ENCODE measurements around the gene ARHGAP29.

The ARHGAP29 gene, protein sequence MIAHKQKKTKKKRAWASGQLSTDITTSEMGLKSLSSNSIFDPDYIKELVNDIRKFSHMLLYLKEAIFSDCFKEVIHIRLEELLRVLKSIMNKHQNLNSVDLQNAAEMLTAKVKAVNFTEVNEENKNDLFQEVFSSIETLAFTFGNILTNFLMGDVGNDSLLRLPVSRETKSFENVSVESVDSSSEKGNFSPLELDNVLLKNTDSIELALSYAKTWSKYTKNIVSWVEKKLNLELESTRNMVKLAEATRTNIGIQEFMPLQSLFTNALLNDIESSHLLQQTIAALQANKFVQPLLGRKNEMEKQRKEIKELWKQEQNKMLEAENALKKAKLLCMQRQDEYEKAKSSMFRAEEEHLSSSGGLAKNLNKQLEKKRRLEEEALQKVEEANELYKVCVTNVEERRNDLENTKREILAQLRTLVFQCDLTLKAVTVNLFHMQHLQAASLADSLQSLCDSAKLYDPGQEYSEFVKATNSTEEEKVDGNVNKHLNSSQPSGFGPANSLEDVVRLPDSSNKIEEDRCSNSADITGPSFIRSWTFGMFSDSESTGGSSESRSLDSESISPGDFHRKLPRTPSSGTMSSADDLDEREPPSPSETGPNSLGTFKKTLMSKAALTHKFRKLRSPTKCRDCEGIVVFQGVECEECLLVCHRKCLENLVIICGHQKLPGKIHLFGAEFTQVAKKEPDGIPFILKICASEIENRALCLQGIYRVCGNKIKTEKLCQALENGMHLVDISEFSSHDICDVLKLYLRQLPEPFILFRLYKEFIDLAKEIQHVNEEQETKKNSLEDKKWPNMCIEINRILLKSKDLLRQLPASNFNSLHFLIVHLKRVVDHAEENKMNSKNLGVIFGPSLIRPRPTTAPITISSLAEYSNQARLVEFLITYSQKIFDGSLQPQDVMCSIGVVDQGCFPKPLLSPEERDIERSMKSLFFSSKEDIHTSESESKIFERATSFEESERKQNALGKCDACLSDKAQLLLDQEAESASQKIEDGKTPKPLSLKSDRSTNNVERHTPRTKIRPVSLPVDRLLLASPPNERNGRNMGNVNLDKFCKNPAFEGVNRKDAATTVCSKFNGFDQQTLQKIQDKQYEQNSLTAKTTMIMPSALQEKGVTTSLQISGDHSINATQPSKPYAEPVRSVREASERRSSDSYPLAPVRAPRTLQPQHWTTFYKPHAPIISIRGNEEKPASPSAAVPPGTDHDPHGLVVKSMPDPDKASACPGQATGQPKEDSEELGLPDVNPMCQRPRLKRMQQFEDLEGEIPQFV

DNA sequence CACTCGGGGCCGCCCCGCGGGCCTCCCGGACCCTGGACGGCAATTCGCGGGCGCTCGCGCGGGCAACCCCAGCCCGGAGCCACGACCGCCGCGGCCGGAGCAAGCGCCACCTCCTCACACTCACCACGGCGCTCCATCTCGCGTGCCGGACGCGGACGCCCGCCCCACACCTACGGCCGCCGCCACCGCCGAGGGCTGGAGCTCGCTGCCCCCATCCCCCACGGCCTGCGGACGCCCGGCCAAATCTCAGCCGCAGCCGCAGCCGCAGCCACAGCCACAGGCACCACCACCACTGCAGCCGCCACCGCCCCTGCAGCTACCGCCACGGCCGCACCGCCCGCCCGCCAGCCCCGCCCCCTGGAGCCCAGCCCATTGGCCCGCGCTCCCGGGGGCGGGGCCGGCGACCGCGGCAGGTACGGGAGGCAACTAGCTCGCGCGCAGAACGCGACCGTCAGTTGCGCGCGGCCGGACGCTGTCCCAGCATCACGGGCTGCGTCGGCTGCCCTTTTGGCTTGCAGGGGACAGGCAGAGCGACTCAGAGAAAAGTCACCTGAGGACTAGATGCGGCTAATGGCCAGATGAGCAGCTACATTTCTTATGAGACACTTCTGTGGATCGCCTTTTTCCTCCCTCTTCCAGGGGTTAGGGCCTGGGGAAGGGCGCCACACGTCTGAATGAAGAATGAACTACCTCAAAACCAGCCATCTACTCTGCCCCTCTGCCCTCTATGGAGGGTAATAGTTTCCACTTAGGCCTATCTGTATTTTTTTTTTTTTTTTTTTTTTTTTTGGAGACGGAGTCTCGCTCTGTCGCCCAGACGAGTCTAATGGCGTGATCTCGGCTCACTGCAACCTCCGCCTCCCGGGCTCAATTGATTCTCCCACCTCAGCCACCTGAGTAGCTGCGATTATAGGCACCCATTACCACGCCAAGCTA is at the start of gene ARHGAP29:
Gene ARHGAP29 (minus strand): TSS at position 294 of the 936 bp plus-strand sequence. CDS start 5,973 bp downstream, outside the sequence.
- peak; percentile 94 for DNase-seq (ENCODE audit: low spot score)

DNA sequence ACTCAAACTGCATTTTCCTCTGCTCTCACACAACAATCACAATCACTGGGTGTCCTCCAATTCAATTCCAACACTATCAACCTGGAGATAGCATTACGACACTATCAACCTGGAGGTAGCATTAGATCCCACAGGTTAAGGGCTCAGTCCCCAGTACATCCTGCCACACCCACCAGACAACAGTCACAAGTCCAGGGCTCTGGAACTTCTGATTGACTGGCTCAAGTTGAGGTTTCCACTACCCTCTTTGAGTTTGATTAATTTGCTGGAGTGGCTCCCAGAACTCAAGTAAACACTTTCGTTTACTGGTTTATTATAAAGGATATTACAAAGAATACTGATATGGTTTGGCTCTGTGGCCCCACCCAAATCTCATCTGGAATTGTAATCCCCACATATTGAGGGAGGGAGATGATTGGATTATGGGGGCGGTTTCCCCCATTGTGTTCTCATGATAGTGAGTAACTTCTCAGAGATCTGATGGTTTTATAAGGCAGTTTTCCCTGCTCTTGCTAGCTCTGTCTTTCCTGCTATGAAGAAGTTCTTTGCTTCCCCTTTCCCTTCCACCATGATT is 49.6 kb upstream of the ARHGAP29 start:
- no peak for DNase-seq (ENCODE audit: low spot score)

DNA sequence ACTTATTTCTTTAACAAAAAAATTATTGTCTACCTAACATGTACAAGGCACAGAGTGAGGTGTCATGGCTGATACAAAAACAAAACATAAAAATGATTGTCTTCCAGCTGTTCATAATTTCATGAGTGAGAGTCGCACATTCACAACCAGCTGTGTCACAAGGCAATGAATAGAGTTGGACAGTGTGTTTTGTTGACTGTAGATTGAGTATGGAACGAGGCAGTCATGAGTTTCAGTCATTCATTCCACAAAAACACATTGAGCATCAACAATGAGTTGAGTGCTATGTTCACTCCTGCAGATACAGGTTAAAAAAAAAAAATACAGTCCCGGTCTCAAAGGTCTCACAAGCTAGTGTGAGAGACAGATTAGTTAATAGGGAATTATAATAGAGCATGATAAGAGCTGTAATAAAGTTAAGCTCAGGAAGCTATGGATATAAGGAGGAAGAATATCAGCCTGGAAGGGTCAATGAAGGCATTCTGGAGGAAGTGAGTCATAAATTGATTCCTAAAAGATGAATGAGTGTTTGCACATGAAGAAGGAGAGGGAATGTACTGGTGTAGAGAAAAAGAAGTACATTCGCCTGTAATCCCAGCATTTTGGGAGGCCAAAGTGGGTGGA is 47.8 kb upstream of the ARHGAP29 start:
- peak; percentile 66 for DNase-seq (ENCODE audit: low spot score)

DNA sequence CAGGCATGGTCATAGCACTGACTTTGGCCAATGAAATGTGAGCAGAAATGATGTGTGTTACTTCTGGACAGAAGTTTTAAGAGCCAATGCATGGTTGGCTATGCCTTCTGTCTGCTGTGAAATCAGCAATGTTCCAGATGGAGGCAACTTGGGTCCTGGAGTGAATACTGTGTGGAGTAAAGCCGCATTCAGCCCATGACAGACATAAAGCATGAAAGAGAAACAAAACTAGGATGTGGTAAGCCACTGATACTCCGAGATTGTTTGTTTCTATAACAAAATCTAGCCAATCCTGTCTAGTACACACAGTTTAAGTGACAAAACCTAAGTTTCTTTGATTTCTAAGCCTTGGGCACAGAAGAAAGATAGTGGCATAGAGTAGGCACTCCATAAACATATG is 47.1 kb upstream of the ARHGAP29 start:
- no peak for DNase-seq (ENCODE audit: low spot score)

DNA sequence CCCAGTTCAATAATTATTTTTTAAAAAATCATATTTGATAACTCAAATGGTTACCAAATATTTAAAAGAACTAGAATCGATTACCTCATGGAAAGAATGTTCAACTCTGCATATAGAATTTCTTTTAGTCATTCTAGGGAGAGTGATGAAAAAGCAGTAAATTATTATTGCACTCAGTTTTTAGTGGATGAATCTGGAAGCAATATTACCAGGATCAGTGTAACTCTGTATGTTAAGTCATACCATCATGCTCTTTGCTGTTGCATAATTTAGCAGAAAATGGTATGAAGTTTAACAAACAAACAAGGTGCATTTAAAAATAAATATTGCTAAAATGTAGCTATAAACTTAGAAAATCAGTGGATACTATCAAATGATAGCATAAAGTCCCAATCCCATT is 46.1 kb upstream of the ARHGAP29 start:
- no peak for DNase-seq (ENCODE audit: low spot score)

DNA sequence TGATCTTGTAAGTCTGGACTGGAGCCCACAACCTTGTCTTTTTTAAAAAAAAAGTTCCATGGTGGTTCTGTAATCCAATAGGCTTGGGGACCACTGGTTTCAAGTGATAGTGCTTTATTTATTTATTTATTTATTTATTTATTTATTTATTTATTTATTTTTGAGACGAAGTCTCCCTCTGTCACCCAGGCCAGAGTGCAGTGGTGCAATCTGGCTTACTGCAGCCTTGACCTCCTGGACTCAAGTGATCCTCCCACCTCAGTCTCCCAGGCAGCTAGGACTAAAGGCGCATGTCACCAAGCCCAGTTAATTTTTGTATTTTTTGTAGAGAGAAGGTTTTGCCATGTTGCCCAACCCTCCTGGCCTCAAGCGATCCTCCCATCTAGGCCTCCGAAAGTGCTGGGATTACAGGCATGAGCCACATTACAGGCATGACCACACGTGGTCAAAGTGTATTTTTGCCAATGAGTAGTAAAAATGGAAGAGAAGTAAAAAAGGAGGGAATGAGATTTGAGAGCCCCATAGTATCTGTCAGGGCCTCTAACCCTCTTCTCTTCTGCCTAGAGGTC is 44.8 kb upstream of the ARHGAP29 start:
- DNase-seq (ENCODE audit: low spot score): no peak

DNA sequence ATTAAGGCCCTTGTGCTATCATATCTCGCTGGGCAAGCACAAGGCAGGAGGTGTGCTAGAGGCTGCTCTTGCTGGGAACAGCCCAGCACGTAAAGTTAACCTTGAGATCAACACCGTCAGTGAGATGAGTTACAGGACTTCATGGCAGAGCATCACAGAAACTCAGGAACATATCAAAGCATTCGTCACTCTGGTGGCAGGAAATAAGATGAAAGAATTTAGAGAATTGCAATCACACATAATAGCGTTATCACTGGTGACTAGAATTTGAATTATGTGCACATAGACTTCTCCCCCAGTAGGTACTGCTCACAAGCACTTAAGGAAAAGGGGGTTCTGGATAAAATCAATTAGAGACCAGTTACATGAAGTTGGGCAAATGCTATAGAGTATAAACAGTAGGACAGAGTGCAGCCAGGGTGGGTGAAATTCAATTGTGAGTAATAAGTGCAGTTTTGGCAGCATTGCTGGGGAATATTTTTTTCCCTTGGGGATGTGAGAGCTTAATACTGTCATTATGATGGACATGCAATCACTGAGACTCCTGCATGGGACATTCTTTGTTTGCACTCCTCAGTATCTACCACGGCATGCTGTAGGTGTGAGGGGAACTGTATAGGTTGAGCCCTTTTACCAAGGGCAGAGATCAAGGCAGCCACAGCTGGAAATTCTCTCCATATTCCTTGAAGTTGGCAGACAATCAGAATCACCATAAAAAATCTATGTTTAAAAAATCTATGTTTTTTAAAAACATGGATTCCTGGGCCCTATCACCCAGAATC is 44.2 kb upstream of the ARHGAP29 start:
- no peak for DNase-seq (ENCODE audit: low spot score)

DNA sequence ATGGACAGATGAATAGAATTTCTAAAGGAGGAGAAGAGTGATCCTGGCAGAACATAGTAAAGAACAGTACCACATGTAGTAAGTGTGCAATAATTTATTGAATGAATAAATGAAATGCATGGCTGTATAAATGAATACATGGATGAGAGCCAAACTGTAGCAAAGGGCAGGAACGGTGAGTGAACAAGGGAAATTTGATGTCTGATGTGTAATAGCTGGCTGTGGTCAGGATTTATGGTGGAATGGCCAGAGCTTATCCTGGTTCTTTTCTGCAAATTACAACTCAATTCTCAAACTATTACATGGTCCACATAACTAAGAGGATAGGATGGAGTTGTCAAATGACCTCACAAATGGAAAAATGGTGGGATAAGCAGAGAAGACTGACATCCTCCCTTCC is 43.2 kb upstream of the ARHGAP29 start:
- peak; percentile 52 for DNase-seq (ENCODE audit: low spot score)

DNA sequence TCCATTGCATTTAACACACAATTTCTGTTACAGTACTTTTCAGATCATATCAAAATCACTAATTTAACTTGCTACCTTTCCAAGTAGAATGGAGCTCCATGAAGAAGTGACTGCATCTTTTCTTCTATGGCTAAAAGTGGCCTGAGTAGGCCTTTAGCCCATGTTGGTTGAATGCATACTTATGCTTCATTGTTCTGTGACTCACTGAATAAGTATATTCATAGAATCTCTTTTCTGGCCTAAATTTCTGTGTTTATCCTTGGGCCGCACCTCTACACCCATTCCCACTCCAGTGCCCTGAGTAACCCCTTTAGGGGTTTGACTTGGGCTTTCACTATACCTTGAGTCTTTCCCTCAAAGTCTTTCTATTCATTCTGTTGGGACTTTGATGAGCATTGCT is 42.1 kb upstream of the ARHGAP29 start:
- DNase-seq (ENCODE audit: low spot score): no peak

DNA sequence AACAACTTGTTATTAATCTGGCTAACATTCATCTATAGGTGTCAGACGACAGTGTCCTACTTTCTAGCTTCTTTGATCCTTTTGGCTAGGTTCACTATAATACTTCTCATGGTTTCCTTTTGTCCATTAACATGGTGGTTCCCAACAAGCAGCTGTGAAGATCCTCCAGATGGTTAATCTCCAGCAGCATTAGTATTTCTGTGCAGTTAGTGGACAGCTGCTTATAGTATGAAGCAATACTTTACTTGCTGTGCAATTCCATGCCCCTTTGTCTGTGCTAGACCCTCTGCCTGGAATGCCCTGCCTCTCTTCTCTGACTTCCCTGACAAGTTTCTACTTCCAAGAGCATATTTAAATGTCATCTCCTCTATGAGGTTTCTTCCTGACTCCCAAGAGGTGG is 41.7 kb upstream of the ARHGAP29 start:
- DNase-seq (ENCODE audit: low spot score): no peak

DNA sequence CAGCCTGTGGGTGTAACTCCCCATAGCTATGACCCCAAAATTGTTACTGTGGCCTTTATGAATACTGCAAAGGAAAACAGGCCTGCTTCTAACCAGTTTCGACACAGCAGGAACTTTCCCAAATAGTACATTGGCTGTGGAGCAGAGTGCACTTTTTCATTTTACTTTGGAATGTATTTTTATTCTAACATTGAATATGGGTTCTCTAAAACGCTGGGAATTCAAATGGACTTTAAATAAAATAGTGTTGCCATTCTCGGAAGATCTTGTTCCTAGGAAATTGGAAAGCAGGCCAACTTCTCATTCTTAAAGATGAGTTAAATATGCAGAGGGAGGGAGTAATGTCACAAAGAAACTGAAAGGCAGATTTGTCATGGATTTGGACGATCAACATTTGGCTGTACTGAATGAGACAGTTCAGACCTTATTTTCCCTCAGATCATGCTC is 39.6 kb upstream of the ARHGAP29 start:
- no peak for DNase-seq (ENCODE audit: low spot score)

DNA sequence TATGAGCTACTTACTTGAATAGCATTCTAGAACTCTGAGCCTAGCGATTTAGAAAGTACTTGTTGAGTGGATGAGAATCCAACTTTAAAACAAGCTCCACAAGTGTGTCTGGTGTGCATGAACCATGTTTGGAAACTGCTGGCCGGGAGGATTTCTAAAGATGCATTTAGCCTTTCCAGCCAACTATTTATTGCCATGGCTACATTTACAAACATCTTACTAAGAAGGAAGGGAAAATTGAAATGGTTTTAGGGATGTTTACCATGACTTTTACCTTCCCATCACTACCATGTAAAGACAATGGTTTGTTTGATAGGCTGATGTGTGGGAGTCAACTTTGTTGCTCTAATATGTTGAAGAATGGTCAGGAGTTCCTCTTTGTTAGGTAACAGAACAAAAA is 37.7 kb upstream of the ARHGAP29 start:
- DNase-seq (ENCODE audit: low spot score): no peak

DNA sequence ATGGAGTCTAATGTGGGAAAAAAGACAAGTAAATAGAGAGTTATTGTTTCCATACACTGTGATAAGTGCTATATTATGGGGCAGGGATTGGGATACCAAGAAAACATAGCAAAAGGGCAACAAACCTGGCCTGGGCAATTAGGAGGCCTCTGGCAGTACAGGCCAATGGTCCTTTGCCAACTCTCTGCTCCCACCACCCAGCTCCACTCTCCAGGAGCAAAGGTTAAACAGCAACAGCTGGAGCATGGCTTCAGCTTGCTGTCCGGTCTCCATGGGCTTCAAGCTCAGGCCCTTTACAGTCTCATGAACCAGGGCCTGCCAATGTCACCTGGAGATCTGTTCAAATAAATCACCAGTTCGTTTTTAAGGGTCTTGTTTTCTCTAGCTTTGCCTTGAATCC is 37.2 kb upstream of the ARHGAP29 start:
- DNase-seq (ENCODE audit: low spot score): no peak

DNA sequence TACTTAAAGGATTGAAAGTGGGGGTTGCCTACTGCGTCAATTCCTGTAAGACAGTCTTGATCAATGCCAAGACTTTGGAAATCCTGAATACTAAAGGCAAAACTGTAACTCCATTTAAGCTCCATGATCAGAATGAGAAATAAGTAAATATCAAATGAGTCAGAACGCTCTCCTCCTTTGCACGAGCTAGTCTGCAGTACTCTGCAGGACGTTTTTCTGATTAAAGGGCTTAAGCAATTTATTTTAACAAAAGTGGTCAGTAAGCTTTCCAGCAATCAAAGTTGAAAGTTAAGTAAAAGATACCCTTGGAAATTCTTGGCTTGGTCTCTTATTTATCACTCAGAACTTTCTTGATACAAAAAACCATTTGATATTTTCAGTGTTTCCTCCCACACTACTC is 35.7 kb upstream of the ARHGAP29 start:
- no peak for DNase-seq (ENCODE audit: low spot score)

DNA sequence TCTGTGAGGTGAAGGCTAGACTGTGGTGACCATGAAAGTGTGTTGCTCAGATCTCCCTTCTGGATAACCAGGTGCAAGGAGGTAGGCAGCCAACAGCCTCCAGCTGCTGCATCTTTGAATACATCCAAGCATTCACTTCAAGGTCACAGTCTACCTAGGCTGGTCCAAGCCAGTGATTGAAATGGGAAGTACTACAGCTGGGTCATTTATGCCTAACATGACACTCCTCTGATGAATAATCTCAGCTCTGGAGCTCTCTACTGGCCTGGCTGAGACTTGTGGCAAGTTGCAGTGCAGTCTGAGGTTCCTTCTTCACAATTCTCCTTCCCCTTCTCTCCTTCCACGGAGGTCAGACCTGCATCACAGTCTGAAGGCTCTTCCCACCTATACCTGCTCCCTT is 35.0 kb upstream of the ARHGAP29 start:
- no peak for DNase-seq (ENCODE audit: low spot score)

DNA sequence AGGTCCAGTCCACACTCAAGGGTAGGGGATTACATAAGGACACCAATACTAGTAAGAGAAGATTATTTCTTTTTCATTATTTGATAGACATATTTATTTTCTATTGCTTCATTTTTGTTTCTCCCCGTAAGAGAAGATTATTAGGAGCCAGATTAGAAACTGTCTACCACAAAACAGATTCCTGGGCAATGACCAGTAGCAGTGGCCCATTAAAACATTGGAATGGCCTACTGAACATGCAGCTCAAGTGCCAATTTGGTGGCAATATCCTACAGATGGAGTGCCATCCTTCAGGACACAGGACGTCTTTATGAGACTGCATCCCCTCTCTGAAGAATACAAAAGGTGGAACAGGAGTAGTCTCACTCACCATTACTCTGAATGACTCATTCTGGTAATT is 34.0 kb upstream of the ARHGAP29 start:
- peak; percentile 38 for DNase-seq (ENCODE audit: low spot score)

DNA sequence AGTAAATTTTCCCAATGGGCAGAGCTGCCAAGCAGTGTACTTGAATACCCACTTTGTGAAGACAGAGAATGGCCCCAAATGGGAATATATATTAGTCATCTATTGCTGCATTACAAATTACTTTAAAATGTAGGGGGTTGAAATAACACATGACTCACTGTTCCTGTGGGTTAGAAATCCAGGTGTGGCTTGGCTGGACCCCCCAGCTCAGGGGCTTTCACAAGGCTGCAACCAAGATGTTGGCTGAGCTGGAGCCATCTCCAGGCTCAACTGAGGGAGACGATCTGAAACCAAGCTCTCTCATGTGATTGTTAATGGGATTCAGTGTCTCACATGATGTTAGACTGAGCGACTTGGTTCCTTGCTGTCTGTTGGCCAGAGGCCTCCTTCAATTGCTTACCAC is 33.4 kb upstream of the ARHGAP29 start:
- peak; percentile 97 for DNase-seq (ENCODE audit: low spot score)

DNA sequence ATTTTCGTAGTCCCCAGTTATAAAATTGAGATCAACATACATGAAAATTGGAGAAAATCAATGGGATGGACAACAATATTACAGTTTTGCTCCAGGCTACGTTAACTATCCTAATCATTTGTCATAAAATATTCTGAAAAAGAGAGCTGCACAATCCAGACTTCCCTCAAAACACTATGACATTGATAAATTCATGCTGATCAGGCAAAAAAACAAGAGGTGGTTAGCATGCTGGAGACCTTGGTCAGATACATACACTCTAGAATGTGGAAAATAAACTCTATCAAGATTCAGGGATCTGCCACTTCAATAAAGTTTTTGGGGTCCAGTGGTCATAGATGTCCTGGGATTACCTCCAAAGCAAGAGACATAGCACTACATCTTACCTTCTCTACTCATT is 32.5 kb upstream of the ARHGAP29 start:
- DNase-seq (ENCODE audit: low spot score): no peak

DNA sequence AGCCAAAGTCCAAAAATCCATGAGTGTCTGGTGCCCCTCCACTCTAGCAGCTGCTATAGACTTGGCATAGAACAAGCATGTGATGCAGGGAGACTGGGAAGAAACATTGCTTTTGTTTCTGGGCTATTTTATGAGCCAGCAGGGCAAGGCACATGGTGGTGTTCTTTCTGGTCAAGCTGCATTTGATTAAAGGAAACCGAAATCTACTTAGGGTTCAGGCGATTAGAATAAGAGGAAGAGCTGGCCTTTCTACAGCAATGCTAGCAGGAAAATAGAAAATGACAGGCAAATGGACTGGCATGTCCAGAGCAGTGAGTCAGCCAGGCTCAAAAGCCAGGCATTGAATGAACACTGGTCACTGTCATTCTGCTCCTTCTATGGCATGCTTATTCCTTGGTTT is 28.5 kb upstream of the ARHGAP29 start:
- peak; percentile 73 for DNase-seq (ENCODE audit: low spot score)
